GM21723 (cell line): ENCODE measurements around the gene ATP6V0C.

Experiments used
- ATAC-seq: cut with Tn5 transposase; IDR thresholded peaks from one replicate; pipeline ENCODE4 v1.9.1; 2021; ENCODE audit warnings: mild to moderate bottlenecking, moderate library complexity; ENCODE audit not compliant: unreplicated experiment

Gene ATP6V0C

DNA sequence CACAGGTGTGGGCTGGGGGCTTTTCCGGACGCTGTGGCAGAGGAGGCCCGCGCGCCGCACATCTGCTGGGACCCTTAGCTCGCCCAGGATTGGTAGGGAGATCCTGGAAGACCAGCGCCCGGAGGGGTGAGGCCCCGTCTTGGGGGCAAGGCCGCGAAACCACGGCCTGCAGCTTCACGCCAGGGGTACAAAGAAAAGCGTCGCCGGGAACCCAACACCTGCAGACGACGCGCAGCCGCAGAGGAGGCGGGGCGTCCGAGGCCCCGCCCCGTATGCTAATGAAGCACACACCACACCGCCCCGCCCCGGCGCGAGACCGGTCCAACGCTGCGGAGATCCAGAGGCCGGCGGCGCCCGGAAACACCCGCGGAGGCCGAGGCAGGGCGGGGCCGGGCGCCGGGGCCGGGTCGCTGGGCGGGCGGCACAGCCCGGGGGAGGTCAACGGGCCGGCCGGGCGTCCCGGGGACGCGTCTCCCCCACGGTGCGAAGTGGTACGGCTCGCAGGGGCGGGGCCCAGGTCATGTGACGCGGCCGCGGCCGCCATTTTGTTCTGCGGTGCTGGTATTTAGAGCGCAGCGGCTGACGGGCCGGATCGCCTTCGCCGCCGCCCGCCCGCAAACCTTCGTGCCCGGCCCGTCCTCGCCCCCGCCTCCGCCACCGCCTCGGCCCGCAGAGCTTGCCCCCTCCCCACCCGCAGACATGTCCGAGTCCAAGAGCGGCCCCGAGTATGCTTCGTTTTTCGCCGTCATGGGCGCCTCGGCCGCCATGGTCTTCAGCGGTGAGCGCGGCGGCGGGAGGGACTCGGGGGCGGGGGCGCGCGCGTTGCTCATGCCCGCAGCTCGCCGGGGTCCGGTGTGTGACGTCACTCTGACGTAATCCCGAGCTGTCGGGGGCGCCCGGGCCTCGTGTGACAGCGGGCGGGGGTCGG is at the start of gene ATP6V0C:
Gene ATP6V0C (plus strand): TSS at position 548 of the 928 bp plus-strand sequence. CDS start 152 bp downstream, at position 700.
- peak; percentile 64 for ATAC-seq

DNA sequence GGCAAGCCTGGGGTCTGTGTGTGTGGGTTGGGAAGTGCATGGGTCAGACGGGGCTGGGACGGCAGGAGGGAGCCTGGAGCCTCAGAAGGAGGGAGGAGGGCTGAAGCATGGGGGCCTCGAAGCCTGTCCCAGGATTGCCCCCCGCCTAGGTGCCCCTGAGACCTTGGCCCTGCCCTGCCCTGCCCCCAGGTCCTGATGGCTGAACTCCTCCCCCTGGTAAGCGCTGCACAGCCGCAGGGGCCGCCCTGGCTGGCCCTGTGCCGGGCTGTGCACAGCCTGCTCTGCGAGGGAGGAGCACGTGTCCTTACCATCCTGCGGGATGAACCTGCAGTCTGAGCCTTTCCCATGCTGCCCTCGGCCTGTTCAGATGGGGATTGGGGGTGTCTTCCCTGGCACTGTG is 49.4 kb upstream of the ATP6V0C start:
- ATAC-seq: no peak

DNA sequence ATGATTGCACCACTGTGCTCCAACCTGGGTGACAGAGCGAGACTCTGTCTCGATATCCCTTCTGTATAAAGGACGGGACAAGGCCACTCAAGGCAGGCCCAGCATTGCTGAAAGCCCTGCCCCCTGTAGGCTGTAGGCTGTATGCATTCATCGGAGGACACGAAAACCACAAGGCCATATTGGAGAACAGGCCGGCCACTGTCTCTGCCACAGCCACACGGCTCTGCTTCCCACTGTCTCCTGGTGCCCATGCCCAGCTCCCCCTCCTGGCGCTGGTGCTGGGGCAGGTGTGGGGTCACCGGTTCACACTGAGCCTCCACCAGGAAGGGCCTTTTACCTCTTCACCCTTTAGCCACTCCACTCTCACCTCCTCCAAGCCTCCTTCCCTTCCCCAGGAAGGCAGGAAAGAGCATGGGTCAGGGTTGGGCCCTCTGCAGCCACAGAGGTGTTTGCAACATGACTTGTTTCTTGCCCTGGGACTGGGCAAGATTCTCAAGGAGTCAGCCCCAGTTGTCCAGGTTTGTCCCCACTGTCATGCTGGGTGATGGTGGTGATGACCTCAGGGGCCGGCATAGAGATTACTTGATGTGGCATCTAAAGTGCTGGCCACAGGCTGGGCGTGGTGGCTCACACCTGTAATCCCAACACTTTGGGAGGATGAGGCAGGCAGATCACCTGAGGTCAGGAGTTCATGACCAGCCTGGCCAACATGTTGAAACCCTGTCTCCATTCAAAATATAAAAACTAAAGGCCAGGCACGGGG is 47.9 kb upstream of the ATP6V0C start:
- no peak for ATAC-seq

DNA sequence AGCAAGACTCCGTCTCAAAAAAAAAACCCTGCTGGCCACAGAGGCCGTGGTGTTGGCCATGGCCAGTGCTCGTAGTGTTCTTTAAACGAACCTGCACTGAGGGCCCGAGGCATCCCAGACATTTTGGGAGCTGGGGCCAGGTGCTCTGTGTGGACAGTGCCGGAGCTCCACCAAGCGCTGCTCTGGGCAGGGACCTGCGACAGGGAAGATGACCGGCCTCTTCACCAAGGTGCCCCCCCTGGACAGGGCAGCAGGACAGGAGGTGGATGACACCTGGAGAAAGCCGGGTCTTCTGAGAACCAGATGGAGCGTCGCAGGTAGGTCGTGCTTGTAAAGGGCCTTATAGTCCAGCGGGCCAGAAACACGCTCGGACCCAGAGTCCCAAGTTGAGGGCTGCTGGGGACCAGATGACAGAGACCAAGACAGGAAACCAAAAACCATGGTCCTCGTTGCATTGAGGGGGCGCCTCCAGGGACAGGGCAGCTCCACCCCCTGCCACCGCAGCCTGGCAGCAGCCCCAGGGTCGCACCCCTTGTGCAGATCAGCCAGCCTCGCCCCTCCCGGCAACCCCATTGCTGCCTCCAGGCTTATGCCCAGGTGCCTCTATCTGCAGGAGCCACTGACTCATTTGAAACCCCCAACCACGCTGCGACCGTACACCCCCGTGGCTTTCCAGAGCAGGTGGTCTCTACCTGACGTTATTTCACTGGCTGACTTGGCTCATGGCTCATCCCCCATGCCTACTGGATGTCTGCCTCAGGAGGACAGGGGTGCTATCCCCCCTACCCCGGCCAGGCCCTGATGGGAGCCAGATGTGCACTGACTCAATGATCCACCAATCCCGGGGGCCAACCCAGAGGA is 46.9 kb upstream of the ATP6V0C start:
- ATAC-seq: no peak

DNA sequence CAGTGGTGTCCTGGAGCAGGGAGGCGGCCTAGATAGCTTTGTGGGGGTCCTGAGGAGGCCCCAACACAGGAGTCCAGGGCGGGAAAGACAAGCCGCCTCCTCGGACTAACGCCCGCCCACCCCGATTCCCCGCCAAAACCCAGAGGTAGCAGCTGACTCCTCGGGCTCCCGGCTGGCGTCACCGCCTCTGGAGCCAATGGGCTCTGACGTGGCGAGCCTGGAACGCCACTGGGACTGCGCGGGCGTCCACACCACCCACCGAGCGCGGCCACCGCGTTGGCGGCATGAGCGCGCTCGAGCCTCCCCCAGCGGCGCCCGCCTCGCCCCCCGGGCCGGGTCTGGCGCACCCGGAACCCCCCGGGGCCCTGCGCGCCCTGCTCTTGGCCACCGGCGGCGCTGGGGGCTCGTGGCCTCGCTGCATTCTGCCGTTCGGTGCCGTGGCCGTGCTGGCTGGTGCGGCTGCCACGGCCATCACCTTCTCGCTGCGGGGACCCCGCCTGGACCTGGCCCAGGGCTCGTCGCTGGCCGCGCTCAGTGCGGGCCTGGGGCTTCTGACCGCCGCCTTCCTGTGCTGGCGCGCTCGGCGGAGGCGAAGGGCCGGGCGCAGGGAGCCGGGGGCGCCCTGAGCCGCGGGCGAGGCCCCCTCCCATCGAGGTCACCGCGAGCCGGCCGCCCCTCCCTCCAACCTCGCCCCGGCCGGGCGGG is 46.1 kb upstream of the ATP6V0C start:
- ATAC-seq: no peak

DNA sequence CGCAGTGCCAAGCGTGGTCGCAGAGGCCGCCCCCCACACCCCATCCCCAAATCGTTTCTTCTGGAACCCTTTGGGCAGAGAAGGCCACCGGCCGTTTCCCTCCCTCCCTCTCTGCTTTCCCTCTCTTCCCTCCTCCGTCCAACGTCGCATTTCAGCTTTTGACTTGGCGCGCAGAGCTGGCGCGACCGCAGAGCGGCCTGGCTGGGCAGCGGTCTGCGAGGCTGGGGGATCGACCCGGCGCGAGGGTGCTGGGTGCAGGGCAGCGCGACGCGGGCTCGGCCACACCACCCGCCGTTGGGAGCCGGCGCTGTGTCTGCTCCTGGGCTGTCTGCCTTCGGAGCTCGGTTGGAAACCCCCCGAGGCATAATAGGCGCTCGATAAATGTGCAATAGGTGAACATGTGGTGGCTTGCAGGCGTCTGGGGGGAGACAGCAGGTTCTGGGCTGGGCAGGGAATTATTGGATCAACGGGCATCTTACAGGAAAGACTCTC is 45.5 kb upstream of the ATP6V0C start:
- ATAC-seq: no peak

DNA sequence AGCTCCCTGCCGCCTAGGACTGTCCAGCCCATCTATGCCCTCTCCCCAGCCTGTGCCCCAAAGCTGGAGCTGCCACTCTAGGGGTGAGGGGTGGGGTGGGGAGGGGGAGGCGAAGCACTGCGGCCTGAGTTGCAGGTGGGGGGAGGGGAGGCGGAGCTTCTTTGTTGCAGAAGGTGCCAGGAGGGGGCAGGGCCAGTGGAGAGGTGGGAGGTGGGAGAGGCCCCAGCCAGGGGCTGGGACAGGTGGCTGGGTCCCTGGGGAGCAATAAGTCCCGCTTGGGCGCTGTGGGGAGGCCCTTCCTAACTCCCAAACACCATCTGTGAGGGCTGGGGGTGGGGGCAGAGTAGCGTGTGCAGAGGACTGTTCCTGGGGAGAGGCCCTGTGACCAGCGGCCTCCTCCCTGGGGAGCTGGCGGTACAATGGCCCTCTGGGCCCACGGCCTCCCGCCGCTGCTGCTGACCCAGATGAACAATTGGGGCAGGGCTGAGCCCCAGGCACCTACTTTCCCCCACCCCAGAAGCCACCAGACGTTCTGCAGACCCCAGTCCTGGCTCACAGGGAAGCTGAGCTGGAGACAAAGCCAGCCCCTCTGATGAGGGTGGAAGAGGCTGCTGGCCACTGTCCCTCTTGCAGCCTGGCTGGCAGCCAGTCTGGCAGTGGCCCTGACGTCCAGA is 44.9 kb upstream of the ATP6V0C start:
- no peak for ATAC-seq

DNA sequence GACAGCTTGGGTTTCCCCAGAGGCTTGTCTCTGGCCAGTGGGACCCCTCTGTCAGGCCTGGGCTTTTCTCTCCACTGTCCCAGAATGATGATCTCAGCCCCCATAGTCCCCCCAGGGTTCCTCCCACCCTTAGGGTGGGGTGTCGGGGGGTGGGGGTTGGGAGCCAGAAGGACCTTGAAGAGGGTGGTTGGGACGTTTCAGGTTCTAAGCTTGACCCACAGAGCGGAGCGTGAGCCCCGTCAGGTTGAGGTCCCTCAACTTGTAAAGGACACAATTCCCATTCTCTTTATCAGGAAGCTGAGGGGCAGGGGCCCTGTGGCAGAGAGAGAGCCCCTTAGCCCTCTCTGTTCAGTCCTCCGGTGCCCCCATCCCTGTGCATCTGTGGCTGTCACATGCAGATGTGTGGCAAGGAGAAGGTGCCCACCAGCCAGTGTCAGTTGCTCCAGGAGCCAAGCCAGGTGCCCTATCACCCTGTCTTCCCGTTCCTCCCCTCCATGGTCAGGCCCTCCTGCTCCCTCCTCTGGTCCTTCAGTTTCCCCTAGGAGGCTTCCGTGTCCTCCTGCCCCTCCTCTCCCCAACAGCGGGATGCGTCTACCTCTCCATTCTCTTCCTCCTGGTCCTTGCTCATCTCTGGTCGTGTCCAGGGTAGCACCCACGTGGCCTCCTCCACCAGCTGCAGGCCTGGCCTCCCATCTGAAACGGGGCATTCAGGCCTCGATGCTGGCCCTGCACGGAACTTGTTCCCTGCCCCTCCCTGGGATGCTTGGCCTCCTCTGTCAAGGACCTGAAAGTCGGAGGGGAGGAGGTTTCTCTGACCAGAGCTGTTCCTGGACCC is 44.1 kb upstream of the ATP6V0C start:
- no peak for ATAC-seq

DNA sequence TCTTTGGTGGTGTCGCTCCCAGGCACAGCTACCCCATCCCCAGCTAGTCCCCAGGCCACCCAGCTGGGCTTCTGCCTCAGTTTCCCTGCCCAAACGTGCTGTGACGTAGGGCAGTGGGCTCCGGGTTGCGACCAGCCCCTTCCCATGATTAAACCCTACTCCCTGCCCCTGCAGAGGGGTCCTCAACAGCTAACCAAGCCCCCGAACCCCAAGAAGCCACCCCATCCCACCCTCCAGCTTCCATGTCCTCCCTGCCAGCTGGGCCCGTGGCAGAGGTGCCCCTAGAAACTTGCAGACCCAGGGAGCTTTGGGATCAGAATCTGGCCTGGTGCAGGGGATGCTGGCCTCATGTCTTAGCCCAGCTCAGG is 43.5 kb upstream of the ATP6V0C start:
- no peak for ATAC-seq

DNA sequence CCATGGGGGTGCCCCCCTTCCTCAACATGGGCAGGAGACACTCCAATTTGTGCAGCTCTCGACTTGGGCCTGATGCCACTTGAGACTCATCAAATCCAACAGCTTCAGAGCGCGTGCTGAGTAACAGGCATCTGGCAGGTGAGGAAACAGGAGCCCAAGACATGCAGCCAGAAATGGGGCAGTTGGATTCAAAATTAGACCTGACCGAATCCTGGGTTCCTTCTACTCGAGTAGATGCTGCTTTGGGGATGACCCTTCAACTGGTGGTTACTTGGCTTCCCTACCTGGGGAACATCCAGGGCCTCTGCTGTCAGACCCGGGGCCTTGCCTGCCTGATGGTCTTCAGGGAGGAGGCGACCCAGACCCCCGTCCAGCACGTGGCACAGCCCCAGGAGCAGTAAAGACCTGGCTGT is 43.1 kb upstream of the ATP6V0C start:
- ATAC-seq: no peak

DNA sequence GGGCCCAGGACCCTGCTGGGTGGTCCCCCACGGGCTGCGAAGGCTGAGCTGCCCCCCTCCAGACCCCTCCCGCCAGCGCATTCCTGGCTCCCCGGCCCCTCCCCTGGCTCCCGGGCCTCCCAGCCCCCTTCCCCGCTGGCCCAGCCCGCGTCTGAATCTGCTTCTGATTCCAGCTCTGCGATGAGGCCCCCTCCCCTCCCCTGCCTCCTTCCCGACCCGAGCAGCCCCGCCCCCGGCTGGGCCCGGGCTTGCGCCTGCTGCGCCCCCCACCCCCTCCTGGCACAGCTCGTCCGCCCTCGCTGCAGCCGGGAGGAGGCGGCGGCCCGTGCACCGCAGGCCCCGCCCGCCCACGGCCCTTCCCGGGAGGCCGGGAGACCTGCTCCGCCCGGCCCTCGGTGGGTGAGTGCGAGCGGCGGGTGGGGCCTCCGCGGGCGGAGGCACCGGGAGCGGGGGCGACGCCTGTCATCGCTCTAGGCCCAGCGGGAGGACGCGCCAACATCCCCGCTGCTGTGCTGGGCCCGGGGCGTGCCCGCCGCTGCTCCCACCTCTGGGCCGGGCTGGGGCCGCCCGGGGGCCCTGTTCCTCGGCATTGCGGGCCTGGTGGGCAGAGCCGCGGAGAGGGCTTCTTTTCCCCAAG is 42.6 kb upstream of the ATP6V0C start, which contains the start of gene NTN3:
Gene NTN3 (plus strand): TSS at position 282 of the 637 bp plus-strand sequence. CDS start 405 bp downstream, outside the sequence.
- ATAC-seq: no peak

DNA sequence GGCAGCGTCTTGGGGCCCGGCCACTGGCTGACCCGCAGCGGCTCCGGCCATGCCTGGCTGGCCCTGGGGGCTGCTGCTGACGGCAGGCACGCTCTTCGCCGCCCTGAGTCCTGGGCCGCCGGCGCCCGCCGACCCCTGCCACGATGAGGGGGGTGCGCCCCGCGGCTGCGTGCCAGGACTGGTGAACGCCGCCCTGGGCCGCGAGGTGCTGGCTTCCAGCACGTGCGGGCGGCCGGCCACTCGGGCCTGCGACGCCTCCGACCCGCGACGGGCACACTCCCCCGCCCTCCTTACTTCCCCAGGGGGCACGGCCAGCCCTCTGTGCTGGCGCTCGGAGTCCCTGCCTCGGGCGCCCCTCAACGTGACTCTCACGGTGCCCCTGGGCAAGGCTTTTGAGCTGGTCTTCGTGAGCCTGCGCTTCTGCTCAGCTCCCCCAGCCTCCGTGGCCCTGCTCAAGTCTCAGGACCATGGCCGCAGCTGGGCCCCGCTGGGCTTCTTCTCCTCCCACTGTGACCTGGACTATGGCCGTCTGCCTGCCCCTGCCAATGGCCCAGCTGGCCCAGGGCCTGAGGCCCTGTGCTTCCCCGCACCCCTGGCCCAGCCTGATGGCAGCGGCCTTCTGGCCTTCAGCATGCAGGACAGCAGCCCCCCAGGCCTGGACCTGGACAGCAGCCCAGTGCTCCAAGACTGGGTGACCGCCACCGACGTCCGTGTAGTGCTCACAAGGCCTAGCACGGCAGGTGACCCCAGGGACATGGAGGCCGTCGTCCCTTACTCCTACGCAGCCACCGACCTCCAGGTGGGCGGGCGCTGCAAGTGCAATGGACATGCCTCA is 41.9 kb upstream of the ATP6V0C start:
- ATAC-seq: no peak

DNA sequence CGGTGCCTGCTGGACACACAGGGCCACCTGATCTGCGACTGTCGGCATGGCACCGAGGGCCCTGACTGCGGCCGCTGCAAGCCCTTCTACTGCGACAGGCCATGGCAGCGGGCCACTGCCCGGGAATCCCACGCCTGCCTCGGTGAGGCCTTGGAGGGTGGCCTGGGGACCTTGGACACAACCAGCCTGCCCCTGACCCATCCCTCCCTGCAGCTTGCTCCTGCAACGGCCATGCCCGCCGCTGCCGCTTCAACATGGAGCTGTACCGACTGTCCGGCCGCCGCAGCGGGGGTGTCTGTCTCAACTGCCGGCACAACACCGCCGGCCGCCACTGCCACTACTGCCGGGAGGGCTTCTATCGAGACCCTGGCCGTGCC is 41.3 kb upstream of the ATP6V0C start:
- ATAC-seq: no peak

DNA sequence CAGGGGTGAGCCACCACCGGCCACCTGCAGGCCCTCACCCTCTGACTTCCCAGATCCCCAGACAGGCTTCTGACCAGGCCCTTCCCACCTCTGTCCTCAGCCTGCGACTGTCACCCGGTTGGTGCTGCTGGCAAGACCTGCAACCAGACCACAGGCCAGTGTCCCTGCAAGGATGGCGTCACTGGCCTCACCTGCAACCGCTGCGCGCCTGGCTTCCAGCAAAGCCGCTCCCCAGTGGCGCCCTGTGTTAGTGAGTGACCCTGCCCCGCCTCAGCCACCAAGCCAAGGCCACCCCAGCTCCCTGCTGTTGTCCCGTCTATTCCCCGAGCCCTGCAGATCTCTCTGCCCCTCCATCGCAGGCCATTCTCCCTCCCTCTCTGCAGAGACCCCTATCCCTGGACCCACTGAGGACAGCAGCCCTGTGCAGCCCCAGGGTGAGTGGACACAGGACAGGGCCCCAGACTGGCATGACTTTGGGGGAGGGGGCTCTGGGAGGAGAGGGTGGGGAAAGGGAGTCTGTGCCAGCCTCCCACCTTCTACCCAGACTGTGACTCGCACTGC is 40.8 kb upstream of the ATP6V0C start:
- no peak for ATAC-seq

DNA sequence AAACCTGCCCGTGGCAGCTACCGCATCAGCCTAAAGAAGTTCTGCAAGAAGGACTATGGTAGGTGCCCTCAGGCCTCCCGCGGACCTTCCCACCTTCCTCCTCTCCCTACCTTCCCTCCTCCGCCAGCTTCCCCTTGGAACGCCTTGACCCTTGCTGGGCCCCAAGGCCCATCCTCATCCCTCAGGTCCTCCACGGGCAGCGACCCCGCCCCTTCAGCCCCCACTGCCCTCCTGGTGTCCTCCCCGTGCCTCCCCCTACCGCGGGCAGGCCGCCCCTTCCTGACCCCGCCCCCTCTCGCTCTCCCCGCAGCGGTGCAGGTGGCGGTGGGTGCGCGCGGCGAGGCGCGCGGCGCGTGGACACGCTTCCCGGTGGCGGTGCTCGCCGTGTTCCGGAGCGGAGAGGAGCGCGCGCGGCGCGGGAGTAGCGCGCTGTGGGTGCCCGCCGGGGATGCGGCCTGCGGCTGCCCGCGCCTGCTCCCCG is 40.3 kb upstream of the ATP6V0C start:
- ATAC-seq: no peak

DNA sequence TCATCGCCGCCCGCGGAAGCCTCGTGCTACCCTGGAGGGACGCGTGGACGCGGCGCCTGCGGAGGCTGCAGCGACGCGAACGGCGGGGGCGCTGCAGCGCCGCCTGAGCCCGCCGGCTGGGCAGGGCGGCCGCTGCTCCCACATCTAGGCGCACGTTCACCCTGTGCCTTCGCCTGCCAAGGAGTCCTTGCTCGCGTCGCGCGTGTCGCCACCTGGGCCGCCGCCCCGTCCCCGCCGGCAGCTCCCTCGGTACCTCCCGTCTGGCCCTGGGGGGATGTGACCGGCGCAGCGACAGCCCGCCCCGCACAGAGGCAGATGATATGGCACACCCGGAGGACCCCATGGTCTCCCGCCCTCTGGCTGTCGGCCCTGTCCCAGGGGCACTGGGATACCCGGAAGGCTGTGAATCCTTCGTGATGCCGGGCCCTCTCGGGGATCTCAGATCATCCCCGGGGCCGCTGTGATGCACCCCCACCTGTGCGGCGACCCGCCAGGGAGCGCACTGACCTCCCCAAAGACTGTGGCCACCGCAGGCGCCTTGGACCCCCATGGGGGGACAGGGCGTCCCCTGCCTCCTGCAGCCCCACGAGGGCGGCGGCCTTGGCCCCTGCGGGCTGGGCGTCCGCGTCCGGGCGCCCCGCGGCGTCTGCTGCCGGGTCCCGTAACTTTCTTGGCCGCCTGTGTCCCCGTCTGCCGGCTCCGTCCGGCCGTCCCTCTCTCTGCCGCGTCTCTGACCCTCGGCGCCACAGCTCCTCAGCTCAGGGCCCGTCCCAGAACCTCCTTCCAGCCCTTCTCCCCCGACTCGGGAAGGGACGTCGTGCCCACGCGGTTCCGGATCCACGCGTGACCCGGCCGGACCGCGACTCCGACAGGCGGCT is 39.5 kb upstream of the ATP6V0C start:
- peak; percentile 34 for ATAC-seq
